ENCODE results near the gene ZNF683. TPM values are rescaled to one million over a fixed set of nuclear protein-coding genes. Genes with fewer than 3 reads are reported as not detected.
"Not testable (repeated sequence)": the region's sequence is repeated elsewhere in the genome, so short reads cannot be mapped to it uniquely, and the experiment has no call there.

Gene ZNF683
- total RNA-seq (2021) (not detected in 2 replicates), Bru-seq, nascent RNA (not detected), BruChase-seq, experiment 1, labeled RNA remaining after a 2-hour chase (not detected), BruChase-seq, experiment 2, labeled RNA remaining after a 6-hour chase (not detected)
- long read RNA-seq, result 0 reads

GRCh38 chr1:26372611-26373010 is at the start of gene ZNF683:
TSS of gene ZNF683 (minus strand) at chr1:26372750. CDS start at chr1:26368571, 4,179 bp downstream.
- H3K79me2 ChIP-seq (ENCODE audit: low read depth); H3K27me3 ChIP-seq (ENCODE audit: insufficient read depth, low read depth); H3K36me3 ChIP-seq (ENCODE audit: low read depth); H3K4me1 ChIP-seq (replicated peaks; ENCODE audit: insufficient read depth); H3K4me3 ChIP-seq; H4K20me1 ChIP-seq (ENCODE audit: insufficient read depth); H3K4me2 ChIP-seq; H2AFZ ChIP-seq; DNase-seq; BruUV-seq (replicated peaks); H3K9me3 ChIP-seq (ENCODE audit: insufficient read depth, low read depth); H3K9me2 ChIP-seq (ENCODE audit: insufficient read depth); POLR2A ChIA-PET (ENCODE audit: unreplicated experiment); H3F3A ChIP-seq (ENCODE audit: insufficient read depth, low read depth); intact Hi-C loops (cut with micrococcal nuclease; ENCODE audit: unreplicated experiment); H3K27ac ChIP-seq: not testable (repeated sequence)
- CTCF ChIA-PET, result interaction anchor here (0.8 kb wide), 1 partner anchor 44 kb away, joined by 7 read pairs; no protein-coding TSS in a partner anchor

- Histone ChIP-seq H3K9me2 (ENCODE audit: insufficient read depth) (no peaks in the 10 kb centered on the region), H3K36me3 (ENCODE audit: low read depth) (no peaks in the 10 kb centered on the region), H3K79me2 (ENCODE audit: low read depth) (no peaks in the 10 kb centered on the region), H3F3A (ENCODE audit: insufficient read depth, low read depth) (peaks cover 7% of the 10 kb centered on the region), H3K27ac (no peak overlapping the region), H4K20me1 (ENCODE audit: insufficient read depth) (no peaks in the 10 kb centered on the region), H3K9me3 (ENCODE audit: insufficient read depth, low read depth) (no peaks in the 10 kb centered on the region), H3K4me2 (no peak overlapping the region), H2AFZ (no peak overlapping the region), H3K27me3 (ENCODE audit: insufficient read depth, low read depth) (no peaks in the 10 kb centered on the region), H3K4me1 (replicated peaks; ENCODE audit: insufficient read depth) (peaks cover 9% of the 10 kb centered on the region), H3K4me3 (no peak overlapping the region)
- BruUV-seq (replicated peaks), result no TSS peak
- ChIA-PET CTCF (no interaction called here), POLR2A (ENCODE audit: unreplicated experiment) (no interaction called here)
- no peak for DNase-seq
- TF ChIP-seq EZH2 (IDR thresholded peaks at IDR 0.05; ENCODE audit: low read depth) (no peak), CTCF (conservative IDR thresholded peaks at IDR 0.05) (no peak)
- intact Hi-C loops (cut with micrococcal nuclease; ENCODE audit: unreplicated experiment), result loop anchor here (5.0 to 10.0 kb wide), 2 partner anchors 57 to 245 kb away; partner anchors contain the start of genes CNKSR1 and ZNF593OS
Observed at GRCh38 chr1:26419494-26419893, 46.9 kb upstream of the ZNF683 start.

GRCh38 chr1:26418865-26419349 is 46.4 kb upstream of the ZNF683 start:
- POLR2A ChIA-PET (ENCODE audit: unreplicated experiment), result no interaction called here
- intact Hi-C loops (cut with micrococcal nuclease; ENCODE audit: unreplicated experiment), result loop anchor here (5.0 to 10.0 kb wide), 2 partner anchors 57 to 244 kb away; partner anchors contain the start of genes CNKSR1 and ZNF593OS
- no peak overlapping the region for H3K4me2 ChIP-seq
- H3K27me3 ChIP-seq (ENCODE audit: insufficient read depth, low read depth), result no peaks in the 10 kb centered on the region
- no peak for DNase-seq
- CTCF ChIA-PET, result no interaction called here
- H3K9me2 ChIP-seq (ENCODE audit: insufficient read depth), result no peaks in the 10 kb centered on the region
- H3K27ac ChIP-seq, result no peak overlapping the region
- H3K4me1 ChIP-seq (replicated peaks; ENCODE audit: insufficient read depth), result peaks cover 9% of the 10 kb centered on the region
- H3K36me3 ChIP-seq (ENCODE audit: low read depth), result no peaks in the 10 kb centered on the region
- no peak for TF ChIP-seq CTCF (conservative IDR thresholded peaks at IDR 0.05)
- TF ChIP-seq EZH2 (IDR thresholded peaks at IDR 0.05; ENCODE audit: low read depth), result no peak
- H3K9me3 ChIP-seq (ENCODE audit: insufficient read depth, low read depth), result no peaks in the 10 kb centered on the region
- no peak overlapping the region for H3K4me3 ChIP-seq
- no TSS peak for BruUV-seq (replicated peaks)
- H3K79me2 ChIP-seq (ENCODE audit: low read depth), result no peaks in the 10 kb centered on the region
- H4K20me1 ChIP-seq (ENCODE audit: insufficient read depth), result no peaks in the 10 kb centered on the region
- peaks cover 7% of the 10 kb centered on the region for H3F3A ChIP-seq (ENCODE audit: insufficient read depth, low read depth)
- H2AFZ ChIP-seq, result no peak overlapping the region
